ENCODE measurements around the gene WDR38. TPM values are rescaled to one million over a fixed set of nuclear protein-coding genes. Genes with fewer than 3 reads are reported as not detected.

WDR38 gene
- total and polyA plus RNA-seq, 2 of the 13 experiments (the other 11 are each of a cell fraction or from before 2014, with no cell fraction given), result not detected

- TF ChIP-seq ZMYM2 (CRISPR knock-in tag; IDR thresholded peaks at IDR 0.05) (peak; percentile 37; the same call in 1 of the 2 replicates), AGO2 (optimal IDR thresholded peaks at IDR 0.05; ENCODE audit: low read depth, low read length) (no peak), ZNF83 (CRISPR knock-in tag; IDR thresholded peaks at IDR 0.05; ENCODE audit: borderline replicate concordance) (no peak), KDM6A (CRISPR knock-in tag; IDR thresholded peaks at IDR 0.05; ENCODE audit: low read depth) (0 out of 2 replicates have a peak, but pooled peaks have one; percentile 3), ZNF275 (CRISPR knock-in tag; IDR thresholded peaks at IDR 0.05; ENCODE audit: borderline replicate concordance) (no peak), CHCHD3 (CRISPR knock-in tag; IDR thresholded peaks at IDR 0.05) (no peak), YY1 (IDR thresholded peaks at IDR 0.05; ENCODE audit: insufficient read depth, insufficient replicate concordance, low read depth, low read length) (peak; percentile 14), PRMT3 (CRISPR knock-in tag; IDR thresholded peaks at IDR 0.05; ENCODE audit: borderline replicate concordance, low read depth) (no peak), ZZZ3 (CRISPR knock-in tag; IDR thresholded peaks at IDR 0.05; ENCODE audit: borderline replicate concordance) (no peak), EEA1 (CRISPR knock-in tag; IDR thresholded peaks at IDR 0.05; ENCODE audit: borderline replicate concordance) (0 out of 2 replicates have a peak, but pooled peaks have one; percentile 59), ARHGAP35 (CRISPR knock-in tag; IDR thresholded peaks at IDR 0.05; ENCODE audit: borderline replicate concordance) (peak; percentile 55; the same call in 1 of the 2 replicates), DPF2 (CRISPR knock-in tag; IDR thresholded peaks at IDR 0.05; ENCODE audit: borderline replicate concordance, low read depth) (peak; percentile 41; the same call in 1 of the 2 replicates), IRF2 (CRISPR knock-in tag; IDR thresholded peaks at IDR 0.05) (0 out of 2 replicates have a peak, but pooled peaks have one; percentile 32), MXD4 (CRISPR knock-in tag; IDR thresholded peaks at IDR 0.05) (no peak; the same call in 1 of the 2 replicates), FOXO1 (CRISPR knock-in tag; IDR thresholded peaks at IDR 0.05) (peak; percentile 46; the same call in 1 of the 2 replicates), KAT8 (CRISPR knock-in tag; IDR thresholded peaks at IDR 0.05) (peak; percentile 0; the same call in 1 of the 2 replicates), HOXD1 (CRISPR knock-in tag; IDR thresholded peaks at IDR 0.05) (0 out of 2 replicates have a peak, but pooled peaks have one; percentile 72), TBX2 (CRISPR knock-in tag; IDR thresholded peaks at IDR 0.05; ENCODE audit: borderline replicate concordance) (peak; percentile 54; the same call in 1 of the 2 replicates), NCOA2 (CRISPR knock-in tag; IDR thresholded peaks at IDR 0.05) (0 out of 2 replicates have a peak, but pooled peaks have one; percentile 13)
- TF ChIP-seq, protein P1, sequence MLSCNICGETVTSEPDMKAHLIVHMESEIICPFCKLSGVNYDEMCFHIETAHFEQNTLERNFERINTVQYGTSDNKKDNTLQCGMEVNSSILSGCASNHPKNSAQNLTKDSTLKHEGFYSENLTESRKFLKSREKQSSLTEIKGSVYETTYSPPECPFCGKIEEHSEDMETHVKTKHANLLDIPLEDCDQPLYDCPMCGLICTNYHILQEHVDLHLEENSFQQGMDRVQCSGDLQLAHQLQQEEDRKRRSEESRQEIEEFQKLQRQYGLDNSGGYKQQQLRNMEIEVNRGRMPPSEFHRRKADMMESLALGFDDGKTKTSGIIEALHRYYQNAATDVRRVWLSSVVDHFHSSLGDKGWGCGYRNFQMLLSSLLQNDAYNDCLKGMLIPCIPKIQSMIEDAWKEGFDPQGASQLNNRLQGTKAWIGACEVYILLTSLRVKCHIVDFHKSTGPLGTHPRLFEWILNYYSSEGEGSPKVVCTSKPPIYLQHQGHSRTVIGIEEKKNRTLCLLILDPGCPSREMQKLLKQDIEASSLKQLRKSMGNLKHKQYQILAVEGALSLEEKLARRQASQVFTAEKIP (CRISPR knock-in tag; IDR thresholded peaks at IDR 0.05; ENCODE audit: borderline replicate concordance), result no peak
- TF ChIP-seq, protein P2, sequence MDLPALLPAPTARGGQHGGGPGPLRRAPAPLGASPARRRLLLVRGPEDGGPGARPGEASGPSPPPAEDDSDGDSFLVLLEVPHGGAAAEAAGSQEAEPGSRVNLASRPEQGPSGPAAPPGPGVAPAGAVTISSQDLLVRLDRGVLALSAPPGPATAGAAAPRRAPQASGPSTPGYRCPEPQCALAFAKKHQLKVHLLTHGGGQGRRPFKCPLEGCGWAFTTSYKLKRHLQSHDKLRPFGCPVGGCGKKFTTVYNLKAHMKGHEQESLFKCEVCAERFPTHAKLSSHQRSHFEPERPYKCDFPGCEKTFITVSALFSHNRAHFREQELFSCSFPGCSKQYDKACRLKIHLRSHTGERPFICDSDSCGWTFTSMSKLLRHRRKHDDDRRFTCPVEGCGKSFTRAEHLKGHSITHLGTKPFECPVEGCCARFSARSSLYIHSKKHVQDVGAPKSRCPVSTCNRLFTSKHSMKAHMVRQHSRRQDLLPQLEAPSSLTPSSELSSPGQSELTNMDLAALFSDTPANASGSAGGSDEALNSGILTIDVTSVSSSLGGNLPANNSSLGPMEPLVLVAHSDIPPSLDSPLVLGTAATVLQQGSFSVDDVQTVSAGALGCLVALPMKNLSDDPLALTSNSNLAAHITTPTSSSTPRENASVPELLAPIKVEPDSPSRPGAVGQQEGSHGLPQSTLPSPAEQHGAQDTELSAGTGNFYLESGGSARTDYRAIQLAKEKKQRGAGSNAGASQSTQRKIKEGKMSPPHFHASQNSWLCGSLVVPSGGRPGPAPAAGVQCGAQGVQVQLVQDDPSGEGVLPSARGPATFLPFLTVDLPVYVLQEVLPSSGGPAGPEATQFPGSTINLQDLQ (CRISPR knock-in tag; IDR thresholded peaks at IDR 0.05), result no peak
Observed at GRCh38 chr9:124818431-124819281, 34.6 kb upstream of the WDR38 start (continued).
